H9 (cell line): ENCODE measurements around the gene RALA. TPM values are rescaled to one million over a fixed set of nuclear protein-coding genes. Genes with fewer than 3 reads are reported as not detected.
"Not testable (repeated sequence)": the region's sequence is repeated elsewhere in the genome, so short reads cannot be mapped to it uniquely, and the experiment has no call there.

Experiments
- DNase-seq: peaks from one replicate; pipeline ENCODE4 v3.0.0-alpha.2; 2017
- H2AFZ ChIP-seq: one replicate; pipeline ENCODE4 v1.6.1; 2013; ENCODE audit warnings: mild to moderate bottlenecking, low read length, control low read depth, moderate library complexity
- H2AK5ac ChIP-seq: 2 replicates; pipeline ENCODE4 v1.6.1; 2013; ENCODE audit warnings: low read length, control low read depth, mixed read lengths; ENCODE audit not compliant: insufficient read length
- H2BK120ac ChIP-seq: one replicate; pipeline ENCODE4 v1.6.1; 2013; ENCODE audit warnings: low read depth, mild to moderate bottlenecking, low read length, control low read depth, inconsistent platforms; ENCODE audit not compliant: poor library complexity, severe bottlenecking
- H2BK12ac ChIP-seq: 2 replicates; pipeline ENCODE4 v1.6.1; 2013; ENCODE audit warnings: low read length, control low read depth, mixed read lengths, low read depth; ENCODE audit not compliant: insufficient read length
- H2BK15ac ChIP-seq: 2 replicates; pipeline ENCODE4 v1.6.1; 2013; ENCODE audit warnings: low read depth, low read length, control low read depth
- H2BK20ac ChIP-seq: one replicate; pipeline ENCODE4 v1.6.1; 2013; ENCODE audit warnings: low read depth, mild to moderate bottlenecking, low read length, control low read depth, inconsistent platforms; ENCODE audit not compliant: poor library complexity, severe bottlenecking
- H2BK5ac ChIP-seq: 2 replicates; pipeline ENCODE4 v1.6.1; 2013; ENCODE audit warnings: low read length, control low read depth, mixed read lengths; ENCODE audit not compliant: insufficient read length
- H3K14ac ChIP-seq: 2 replicates; pipeline ENCODE4 v1.6.1; 2013; ENCODE audit warnings: low read length, control low read depth; ENCODE audit not compliant: insufficient read depth
- H3K18ac ChIP-seq: 2 replicates; pipeline ENCODE4 v1.6.1; 2013; ENCODE audit warnings: low read depth, mild to moderate bottlenecking, mixed read lengths, low read length, control low read depth; ENCODE audit not compliant: insufficient read length
- H3K23ac ChIP-seq: 2 replicates; pipeline ENCODE4 v1.6.1; 2013; ENCODE audit warnings: low read length, control low read depth, mixed read lengths, low read depth; ENCODE audit not compliant: insufficient read length
- H3K23me2 ChIP-seq: 2 replicates; pipeline ENCODE4 v1.6.1; 2013; ENCODE audit warnings: low read depth, mild to moderate bottlenecking, mixed read lengths, low read length, control low read depth; ENCODE audit not compliant: insufficient read length, poor library complexity, severe bottlenecking
- H3K27ac ChIP-seq: 2 replicates; pipeline ENCODE4 v1.5.1; 2013; ENCODE audit warnings: low read length, control low read depth, mixed read lengths, low read depth; ENCODE audit not compliant: insufficient read length
- H3K27me3 ChIP-seq: 2 replicates; pipeline ENCODE4 v1.6.1; 2013; ENCODE audit warnings: low read length, control low read depth, inconsistent platforms; ENCODE audit not compliant: insufficient read depth
- H3K4ac ChIP-seq: 2 replicates; pipeline ENCODE4 v1.6.1; 2013; ENCODE audit warnings: low read depth, mild to moderate bottlenecking, control low read depth, inconsistent platforms, low read length, moderate library complexity
- H3K4me1 ChIP-seq: 2 replicates; pipeline ENCODE4 v1.6.1; 2013; ENCODE audit warnings: low read length, control low read depth, inconsistent platforms; ENCODE audit not compliant: insufficient read depth
- H3K4me2 ChIP-seq: 2 replicates; pipeline ENCODE4 v1.6.1; 2013; ENCODE audit warnings: low read length, control low read depth, mixed read lengths; ENCODE audit not compliant: insufficient read length, insufficient read depth
- H3K56ac ChIP-seq: 2 replicates; pipeline ENCODE4 v1.6.1; 2013; ENCODE audit warnings: low read depth, mild to moderate bottlenecking, mixed read lengths, low read length, control low read depth; ENCODE audit not compliant: insufficient read length
- H3K79me1 ChIP-seq: 2 replicates; pipeline ENCODE4 v1.6.1; 2013; ENCODE audit warnings: low read depth, mild to moderate bottlenecking, moderate library complexity, low read length, control low read depth, inconsistent platforms; ENCODE audit not compliant: insufficient read depth, poor library complexity, severe bottlenecking
- H3K79me2 ChIP-seq: 2 replicates; pipeline ENCODE4 v1.6.1; 2013; ENCODE audit warnings: low read length, control low read depth, inconsistent platforms; ENCODE audit not compliant: insufficient read depth
- H3K9ac ChIP-seq: 2 replicates; pipeline ENCODE4 v1.6.1; 2013; ENCODE audit warnings: low read length, control low read depth, mixed read lengths; ENCODE audit not compliant: insufficient read length; ENCODE audit errors: extremely low read depth
- H3K9me3 ChIP-seq: one replicate; pipeline ENCODE4 v1.6.1; 2013; ENCODE audit warnings: low read depth, low read length, inconsistent platforms; ENCODE audit not compliant: control insufficient read depth
- H3T11ph ChIP-seq: one replicate; pipeline ENCODE4 v1.6.1; 2013; ENCODE audit warnings: mild to moderate bottlenecking, low read length, control low read depth, inconsistent platforms
- H4K20me1 ChIP-seq: one replicate; pipeline ENCODE4 v1.6.1; 2013; ENCODE audit not compliant: control insufficient read depth, insufficient read length, insufficient read depth
- H4K5ac ChIP-seq: 2 replicates; pipeline ENCODE4 v1.6.1; 2013; ENCODE audit warnings: low read depth, mild to moderate bottlenecking, mixed read lengths, low read length, control low read depth; ENCODE audit not compliant: insufficient read length
- H4K8ac ChIP-seq: replicated peaks from 2 replicates; pipeline ENCODE4 v1.6.1; 2013; ENCODE audit warnings: low read length, control low read depth, mixed read lengths, low read depth; ENCODE audit not compliant: insufficient read length
- H4K91ac ChIP-seq: 2 replicates; pipeline ENCODE4 v1.6.1; 2013; ENCODE audit warnings: low read depth, mild to moderate bottlenecking, moderate library complexity, mixed read lengths, low read length, control low read depth; ENCODE audit not compliant: insufficient read length
- H3K27ac Mint-ChIP-seq, 3 experiments: 2 replicates in 2 of 3; 3 replicates in 1 of 3; pipeline ENCODE4 v1.8.0; 2020 to 2021; ENCODE audit warnings: mixed read lengths in 3 of 3, mild to moderate bottlenecking in 1 of 3, moderate library complexity in 1 of 3
- H3K27me3 Mint-ChIP-seq: 2 replicates; pipeline ENCODE4 v1.8.0; 2021; ENCODE audit warnings: low read depth, mild to moderate bottlenecking, moderate library complexity, mixed read lengths
- H3K36me3 Mint-ChIP-seq, 3 experiments: 2 replicates in 2 of 3; 3 replicates in 1 of 3; pipeline ENCODE4 v1.8.0; 2020 to 2021; ENCODE audit warnings: low read depth in 3 of 3, mixed read lengths in 3 of 3; ENCODE audit not compliant: insufficient read depth in 1 of 3
- H3K4me1 Mint-ChIP-seq, 2 experiments: 2 replicates each; pipeline ENCODE4 v1.8.0; 2020; ENCODE audit warnings: mixed read lengths in 2 of 2
- H3K4me3 Mint-ChIP-seq, 2 experiments: 2 replicates in 1 of 2; 3 replicates in 1 of 2; pipeline ENCODE4 v1.8.0; 2020 to 2021; ENCODE audit warnings: mild to moderate bottlenecking in 2 of 2, mixed read lengths in 2 of 2, moderate library complexity in 1 of 2
- H3K9me3 Mint-ChIP-seq, 2 experiments: 2 replicates in 1 of 2; 3 replicates in 1 of 2; pipeline ENCODE4 v1.8.0; 2020; ENCODE audit warnings: mild to moderate bottlenecking in 2 of 2, mixed read lengths in 2 of 2, moderate library complexity in 1 of 2
- WGBS: extraction: QIAGEN DNeasy Blood & Tissue Kit; methylation state at CpG from one replicate; pipeline ENCODE4 v1.1.7; 2013; ENCODE audit warnings: missing lambda C conversion rate, low lambda C conversion rate, mixed read lengths; ENCODE audit not compliant: insufficient read length; ENCODE audit errors: extremely low coverage; 5-methylcytosine and 5-hydroxymethylcytosine counted together
- total RNA-seq: library from RNA; stranded (reverse); gene quantifications from 2 replicates; pipeline ENCODE4 v1.2.1, GENCODE V29; 2021
- TF ChIP-seq, protein P1 (sequence below): fragments of 200-600 bp; sonication (generic); conservative IDR thresholded peaks from 3 replicates; pipeline ENCODE4 v1.8.0; 2021; ENCODE audit warnings: antibody characterized with exemption, mild to moderate bottlenecking

RALA gene
- total RNA-seq, 1 experiment from 2014 or later = 57.5 TPM

DNA sequence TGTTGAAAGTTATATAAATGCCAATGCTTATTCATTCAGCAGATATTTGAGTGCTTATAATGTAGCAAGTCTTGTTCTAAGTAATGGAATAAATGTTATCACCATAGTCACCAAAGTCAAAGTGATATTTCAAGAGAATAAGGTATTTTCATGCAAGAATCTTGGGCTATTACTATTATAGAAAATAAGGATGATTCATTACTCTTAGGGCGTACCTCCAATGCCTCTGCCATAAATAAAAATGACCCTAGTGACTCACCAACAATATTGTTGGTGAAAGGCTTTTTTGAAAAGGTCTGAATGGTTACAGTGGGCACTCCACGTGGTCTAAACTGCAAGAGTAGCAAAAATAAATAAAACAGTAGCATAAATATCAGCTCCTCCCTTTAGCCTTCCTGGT is 68.4 kb downstream of the RALA start:
- Histone ChIP-seq H3K27me3 (no peaks in the 10 kb centered on the region), H3K18ac (no peak overlapping the region), H2BK15ac (no peak overlapping the region), H4K20me1 (no peaks in the 10 kb centered on the region), H4K8ac (no peak overlapping the region), H3K23me2 (no peaks in the 10 kb centered on the region), H3K4me2 (no peak overlapping the region), H3K4me1 (no peaks in the 10 kb centered on the region), H4K91ac (no peak overlapping the region), H3K4ac (no peak overlapping the region), H2AFZ (no peak overlapping the region), H3K9ac (no peak overlapping the region), H3K23ac (no peak overlapping the region), H3K79me2 (no peaks in the 10 kb centered on the region), H3T11ph (no peak overlapping the region), H3K56ac (no peak overlapping the region), H2BK20ac (no peak overlapping the region), H3K14ac (no peak overlapping the region), H3K79me1 (no peaks in the 10 kb centered on the region), H2BK5ac (no peak overlapping the region), H3K27ac (no peak overlapping the region), H2AK5ac (no peak overlapping the region), H2BK12ac (no peak overlapping the region), H2BK120ac (no peak overlapping the region), H3K9me3 (no peaks in the 10 kb centered on the region), H4K5ac (no peak overlapping the region)
- Mint-ChIP-seq H3K4me1 (no peaks in the 10 kb centered on the region), H3K4me3 (no peak overlapping the region), H3K9me3 (no peaks in the 10 kb centered on the region), H3K27ac (no peak overlapping the region), H3K27me3 (no peaks in the 10 kb centered on the region), H3K36me3 (peaks cover 27 to 55% (median 53%) of the 10 kb centered on the region in 3 experiments)
- WGBS = no CpG with 5 or more reads among the region's 2 CpGs
- TF ChIP-seq, protein P1, sequence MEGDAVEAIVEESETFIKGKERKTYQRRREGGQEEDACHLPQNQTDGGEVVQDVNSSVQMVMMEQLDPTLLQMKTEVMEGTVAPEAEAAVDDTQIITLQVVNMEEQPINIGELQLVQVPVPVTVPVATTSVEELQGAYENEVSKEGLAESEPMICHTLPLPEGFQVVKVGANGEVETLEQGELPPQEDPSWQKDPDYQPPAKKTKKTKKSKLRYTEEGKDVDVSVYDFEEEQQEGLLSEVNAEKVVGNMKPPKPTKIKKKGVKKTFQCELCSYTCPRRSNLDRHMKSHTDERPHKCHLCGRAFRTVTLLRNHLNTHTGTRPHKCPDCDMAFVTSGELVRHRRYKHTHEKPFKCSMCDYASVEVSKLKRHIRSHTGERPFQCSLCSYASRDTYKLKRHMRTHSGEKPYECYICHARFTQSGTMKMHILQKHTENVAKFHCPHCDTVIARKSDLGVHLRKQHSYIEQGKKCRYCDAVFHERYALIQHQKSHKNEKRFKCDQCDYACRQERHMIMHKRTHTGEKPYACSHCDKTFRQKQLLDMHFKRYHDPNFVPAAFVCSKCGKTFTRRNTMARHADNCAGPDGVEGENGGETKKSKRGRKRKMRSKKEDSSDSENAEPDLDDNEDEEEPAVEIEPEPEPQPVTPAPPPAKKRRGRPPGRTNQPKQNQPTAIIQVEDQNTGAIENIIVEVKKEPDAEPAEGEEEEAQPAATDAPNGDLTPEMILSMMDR = no peak
- DNase-seq = no peak

DNA sequence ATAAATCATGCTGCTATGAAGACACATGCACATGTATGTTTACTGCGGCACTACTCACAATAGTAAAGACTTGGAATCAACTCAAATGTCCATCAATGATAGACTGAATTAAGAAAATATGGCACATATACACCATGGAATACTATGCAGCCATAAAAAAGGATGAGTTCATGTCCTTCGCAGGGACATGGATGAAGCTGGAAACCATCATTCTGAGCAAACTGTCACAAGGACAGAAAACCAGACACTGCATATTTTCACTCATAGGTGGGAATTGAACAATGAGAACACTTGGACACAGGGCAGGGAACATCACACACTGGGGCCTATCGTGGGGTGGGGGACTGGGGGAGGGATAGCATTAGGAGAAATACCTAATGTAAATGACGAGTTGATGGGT is 69.7 kb downstream of the RALA start:
- not testable (repeated sequence) for H3K23me2 ChIP-seq, H3K27ac ChIP-seq, H3K4me1 ChIP-seq, H2BK5ac ChIP-seq, H4K20me1 ChIP-seq, H4K5ac ChIP-seq, H3K27me3 Mint-ChIP-seq, H3K4ac ChIP-seq, H3K18ac ChIP-seq, H3T11ph ChIP-seq, H3K14ac ChIP-seq, H4K8ac ChIP-seq, H3K9ac ChIP-seq, H2BK12ac ChIP-seq, H2BK120ac ChIP-seq, H3K23ac ChIP-seq, H3K27me3 ChIP-seq, H2BK15ac ChIP-seq, H3K4me1 Mint-ChIP-seq, H3K9me3 Mint-ChIP-seq, H3K79me2 ChIP-seq, H3K79me1 ChIP-seq, DNase-seq, H3K9me3 ChIP-seq, H3K4me2 ChIP-seq, H3K4me3 Mint-ChIP-seq, H3K27ac Mint-ChIP-seq, H2AFZ ChIP-seq, H2AK5ac ChIP-seq, H4K91ac ChIP-seq, H2BK20ac ChIP-seq, H3K56ac ChIP-seq
- H3K36me3 Mint-ChIP-seq = peaks cover 27 to 61% (median 58%) of the 10 kb centered on the region in 3 experiments
- WGBS = no CpG with 5 or more reads among the region's 4 CpGs
